ENCODE data around the gene PID1.

The PID1 gene

GRCh38 chr2:229273006-229273722, 2.1 kb upstream of the PID1 start:
- Mint-ChIP-seq H3K4me1 (ENCODE audit: low read depth) (no peaks in the 10 kb centered on the region), H3K36me3 (ENCODE audit: low read depth) (no peaks in the 10 kb centered on the region), H3K4me3 (no peak overlapping the region), H3K27me3 (peaks cover 38% of the 10 kb centered on the region), H3K9me3 (no peaks in the 10 kb centered on the region), H3K27ac (no peak overlapping the region)

- H3K27me3 Mint-ChIP-seq: peaks cover 38% of the 10 kb centered on the region
- H3K4me1 Mint-ChIP-seq (ENCODE audit: low read depth): no peaks in the 10 kb centered on the region
- H3K4me3 Mint-ChIP-seq: no peak overlapping the region
- H3K9me3 Mint-ChIP-seq: no peaks in the 10 kb centered on the region
- H3K36me3 Mint-ChIP-seq (ENCODE audit: low read depth): no peaks in the 10 kb centered on the region
- no peak overlapping the region for H3K27ac Mint-ChIP-seq
Observed at GRCh38 chr2:229269941-229270340, 1.1 kb downstream of the PID1 start.

GRCh38 chr2:229269146-229269545, 1.9 kb downstream of the PID1 start:
- H3K4me3 Mint-ChIP-seq: no peak overlapping the region
- H3K4me1 Mint-ChIP-seq (ENCODE audit: low read depth): no peaks in the 10 kb centered on the region
- H3K36me3 Mint-ChIP-seq (ENCODE audit: low read depth): no peaks in the 10 kb centered on the region
- H3K27ac Mint-ChIP-seq: no peak overlapping the region
- peaks cover 38% of the 10 kb centered on the region for H3K27me3 Mint-ChIP-seq
- no peaks in the 10 kb centered on the region for H3K9me3 Mint-ChIP-seq

GRCh38 chr2:229268626-229269025, 2.5 kb downstream of the PID1 start:
- no peaks in the 10 kb centered on the region for H3K9me3 Mint-ChIP-seq
- peaks cover 34% of the 10 kb centered on the region for H3K27me3 Mint-ChIP-seq
- no peaks in the 10 kb centered on the region for H3K36me3 Mint-ChIP-seq (ENCODE audit: low read depth)
- no peak overlapping the region for H3K27ac Mint-ChIP-seq
- no peak overlapping the region for H3K4me3 Mint-ChIP-seq
- H3K4me1 Mint-ChIP-seq (ENCODE audit: low read depth): no peaks in the 10 kb centered on the region

GRCh38 chr2:229267080-229267479, 4.0 kb downstream of the PID1 start:
- no peaks in the 10 kb centered on the region for H3K4me1 Mint-ChIP-seq (ENCODE audit: low read depth)

GRCh38 chr2:229265727-229266126, 5.4 kb downstream of the PID1 start:
- Mint-ChIP-seq H3K4me3 (no peak overlapping the region), H3K27me3 (peaks cover 20% of the 10 kb centered on the region), H3K4me1 (ENCODE audit: low read depth) (no peaks in the 10 kb centered on the region), H3K27ac (no peak overlapping the region), H3K9me3 (no peaks in the 10 kb centered on the region), H3K36me3 (ENCODE audit: low read depth) (no peaks in the 10 kb centered on the region)

More at GRCh38 chr2:229267080-229267479, 4.0 kb downstream of the PID1 start:
- no peaks in the 10 kb centered on the region for H3K36me3 Mint-ChIP-seq (ENCODE audit: low read depth)
- peaks cover 24% of the 10 kb centered on the region for H3K27me3 Mint-ChIP-seq
- H3K9me3 Mint-ChIP-seq: no peaks in the 10 kb centered on the region
- no peak overlapping the region for H3K27ac Mint-ChIP-seq
- H3K4me3 Mint-ChIP-seq: no peak overlapping the region

GRCh38 chr2:229261599-229261998, 9.5 kb downstream of the PID1 start:
- Mint-ChIP-seq H3K27me3 (no peaks in the 10 kb centered on the region), H3K27ac (no peak overlapping the region), H3K9me3 (no peaks in the 10 kb centered on the region), H3K4me3 (no peak overlapping the region), H3K36me3 (ENCODE audit: low read depth) (no peaks in the 10 kb centered on the region), H3K4me1 (ENCODE audit: low read depth) (no peaks in the 10 kb centered on the region)

- H3K9me3 Mint-ChIP-seq: no peaks in the 10 kb centered on the region
- H3K4me3 Mint-ChIP-seq: no peak overlapping the region
- no peaks in the 10 kb centered on the region for H3K27me3 Mint-ChIP-seq
- H3K36me3 Mint-ChIP-seq (ENCODE audit: low read depth): no peaks in the 10 kb centered on the region
- H3K4me1 Mint-ChIP-seq (ENCODE audit: low read depth): no peaks in the 10 kb centered on the region
- no peak overlapping the region for H3K27ac Mint-ChIP-seq
Observed at GRCh38 chr2:229261076-229261475, 10.0 kb downstream of the PID1 start.

GRCh38 chr2:229257985-229258384, 13.1 kb downstream of the PID1 start:
- H3K4me3 Mint-ChIP-seq: no peak overlapping the region
- H3K27me3 Mint-ChIP-seq: no peaks in the 10 kb centered on the region
- H3K9me3 Mint-ChIP-seq: peaks cover 4% of the 10 kb centered on the region
- no peaks in the 10 kb centered on the region for H3K4me1 Mint-ChIP-seq (ENCODE audit: low read depth)
- H3K36me3 Mint-ChIP-seq (ENCODE audit: low read depth): no peaks in the 10 kb centered on the region
- H3K27ac Mint-ChIP-seq: no peak overlapping the region

- Mint-ChIP-seq H3K27me3 (no peaks in the 10 kb centered on the region), H3K27ac (no peak overlapping the region), H3K4me3 (no peak overlapping the region), H3K9me3 (peaks cover 4% of the 10 kb centered on the region), H3K4me1 (ENCODE audit: low read depth) (no peaks in the 10 kb centered on the region), H3K36me3 (ENCODE audit: low read depth) (no peaks in the 10 kb centered on the region)
Observed at GRCh38 chr2:229256376-229256775, 14.7 kb downstream of the PID1 start.

- no peak overlapping the region for H3K4me3 Mint-ChIP-seq
- H3K4me1 Mint-ChIP-seq (ENCODE audit: low read depth): no peaks in the 10 kb centered on the region
- peaks cover 4% of the 10 kb centered on the region for H3K9me3 Mint-ChIP-seq
- no peak overlapping the region for H3K27ac Mint-ChIP-seq
- H3K36me3 Mint-ChIP-seq (ENCODE audit: low read depth): no peaks in the 10 kb centered on the region
- no peaks in the 10 kb centered on the region for H3K27me3 Mint-ChIP-seq
Observed at GRCh38 chr2:229254206-229254605, 16.9 kb downstream of the PID1 start.

- no peak overlapping the region for H3K27ac Mint-ChIP-seq
- peaks cover 4% of the 10 kb centered on the region for H3K9me3 Mint-ChIP-seq
- H3K36me3 Mint-ChIP-seq (ENCODE audit: low read depth): no peaks in the 10 kb centered on the region
- no peak overlapping the region for H3K4me3 Mint-ChIP-seq
- H3K27me3 Mint-ChIP-seq: no peaks in the 10 kb centered on the region
- no peaks in the 10 kb centered on the region for H3K4me1 Mint-ChIP-seq (ENCODE audit: low read depth)
Observed at GRCh38 chr2:229252996-229253395, 18.1 kb downstream of the PID1 start.

GRCh38 chr2:229252280-229252679, 18.8 kb downstream of the PID1 start:
- Mint-ChIP-seq H3K27ac (no peak overlapping the region), H3K9me3 (peaks cover 4% of the 10 kb centered on the region), H3K36me3 (ENCODE audit: low read depth) (no peaks in the 10 kb centered on the region), H3K27me3 (no peaks in the 10 kb centered on the region), H3K4me3 (no peak overlapping the region), H3K4me1 (ENCODE audit: low read depth) (no peaks in the 10 kb centered on the region)

GRCh38 chr2:229249536-229249935, 21.6 kb downstream of the PID1 start:
- Mint-ChIP-seq H3K36me3 (ENCODE audit: low read depth) (no peaks in the 10 kb centered on the region), H3K9me3 (no peaks in the 10 kb centered on the region), H3K27me3 (peaks cover 4% of the 10 kb centered on the region), H3K4me3 (no peak overlapping the region), H3K27ac (no peak overlapping the region), H3K4me1 (ENCODE audit: low read depth) (no peaks in the 10 kb centered on the region)

- Mint-ChIP-seq H3K4me3 (no peak overlapping the region), H3K27ac (no peak overlapping the region), H3K27me3 (peaks cover 4% of the 10 kb centered on the region), H3K4me1 (ENCODE audit: low read depth) (no peaks in the 10 kb centered on the region), H3K9me3 (peaks cover 8% of the 10 kb centered on the region), H3K36me3 (ENCODE audit: low read depth) (no peaks in the 10 kb centered on the region)
Observed at GRCh38 chr2:229246334-229246733, 24.8 kb downstream of the PID1 start.

- no peak overlapping the region for H3K27ac Mint-ChIP-seq
- H3K4me3 Mint-ChIP-seq: no peak overlapping the region
- no peaks in the 10 kb centered on the region for H3K36me3 Mint-ChIP-seq (ENCODE audit: low read depth)
- H3K27me3 Mint-ChIP-seq: peaks cover 4% of the 10 kb centered on the region
- H3K4me1 Mint-ChIP-seq (ENCODE audit: low read depth): no peaks in the 10 kb centered on the region
- peaks cover 19% of the 10 kb centered on the region for H3K9me3 Mint-ChIP-seq
Observed at GRCh38 chr2:229244975-229245374, 26.1 kb downstream of the PID1 start.

All from stimulated activated naive CD8-positive, alpha-beta T cell treated with anti-CD3 and anti-CD28 coated beads, Interleukin-15, Interleukin-2, amounts not matched to agents 100 ng/mL and 50 ng/mL, for 24 hours (primary cell).